ENCODE data around the gene MICA.
"Not testable (repeated sequence)": the region's sequence is repeated elsewhere in the genome, so short reads cannot be mapped to it uniquely, and the experiment has no call there.

MICA gene

DNA sequence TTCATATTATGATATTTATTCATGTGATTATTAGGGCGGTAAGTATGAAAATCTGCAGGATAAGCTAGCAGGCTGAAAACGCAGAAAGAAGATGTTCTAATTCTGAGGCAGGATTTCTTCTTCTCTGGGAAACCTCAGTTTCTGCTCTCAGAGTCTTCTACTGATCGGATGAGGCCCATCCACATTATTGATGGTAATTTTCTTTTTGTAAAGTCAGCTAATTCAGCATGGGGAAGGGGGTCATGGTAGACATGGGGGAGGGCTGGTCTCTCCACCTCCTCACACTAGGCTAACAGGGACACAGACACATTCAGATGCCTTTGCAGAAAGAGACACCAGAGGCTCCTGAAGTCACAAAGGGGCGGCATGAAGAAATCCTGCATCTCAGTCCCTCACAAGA is 21.7 kb upstream of the MICA start:
- FAIRE-seq (no peak), DNase-seq (ENCODE audit: low spot score) (no peak)

DNA sequence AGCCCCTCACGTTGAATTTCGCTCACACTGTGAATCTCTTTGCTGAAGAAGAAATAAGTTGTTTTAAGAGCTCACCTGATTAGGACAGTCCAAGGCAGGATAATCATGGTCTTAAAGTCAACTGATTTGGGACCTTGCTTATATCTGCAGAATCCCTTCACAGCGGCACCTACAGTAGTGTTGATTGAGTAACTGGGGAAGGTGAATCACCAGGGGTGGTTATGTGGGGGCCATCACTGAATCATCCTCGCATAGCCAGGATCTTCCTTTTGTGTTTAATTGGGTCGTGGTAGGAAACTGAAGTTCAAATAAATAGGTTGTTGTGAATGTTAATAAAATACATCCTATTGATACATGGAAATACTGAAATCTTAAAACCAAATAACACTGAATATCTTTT is 20.2 kb upstream of the MICA start:
- DNase-seq (ENCODE audit: low spot score) (peak; percentile 58), FAIRE-seq (no peak)

GRCh38 chr6:31385041-31385440 is 18.4 kb upstream of the MICA start:
- FAIRE-seq (no peak), DNase-seq (ENCODE audit: low spot score) (no peak)

DNA sequence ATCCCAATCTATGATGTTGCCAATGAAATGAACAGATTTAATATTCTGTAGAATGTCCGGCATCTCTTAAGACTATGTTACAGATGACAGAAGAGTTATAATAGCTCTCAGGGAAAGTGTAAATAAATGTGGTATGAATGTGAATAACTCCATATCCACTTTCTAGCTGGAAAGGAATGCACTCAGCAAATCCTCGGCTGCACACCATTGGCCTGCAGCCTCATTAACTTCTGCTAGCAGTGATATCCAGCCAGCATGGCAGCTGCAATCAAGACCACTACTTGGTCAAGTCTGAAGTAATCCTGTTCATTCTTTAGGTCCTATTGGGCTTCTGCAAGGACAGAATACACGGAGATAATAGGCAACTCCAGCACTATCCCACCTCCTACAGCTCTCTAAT is 17.3 kb upstream of the MICA start:
- FAIRE-seq (no peak), DNase-seq (ENCODE audit: low spot score) (no peak)

- no peak for DNase-seq (ENCODE audit: low spot score)
- no peak for FAIRE-seq
Measured at GRCh38 chr6:31386977-31387376, 16.4 kb upstream of the MICA start.

DNA sequence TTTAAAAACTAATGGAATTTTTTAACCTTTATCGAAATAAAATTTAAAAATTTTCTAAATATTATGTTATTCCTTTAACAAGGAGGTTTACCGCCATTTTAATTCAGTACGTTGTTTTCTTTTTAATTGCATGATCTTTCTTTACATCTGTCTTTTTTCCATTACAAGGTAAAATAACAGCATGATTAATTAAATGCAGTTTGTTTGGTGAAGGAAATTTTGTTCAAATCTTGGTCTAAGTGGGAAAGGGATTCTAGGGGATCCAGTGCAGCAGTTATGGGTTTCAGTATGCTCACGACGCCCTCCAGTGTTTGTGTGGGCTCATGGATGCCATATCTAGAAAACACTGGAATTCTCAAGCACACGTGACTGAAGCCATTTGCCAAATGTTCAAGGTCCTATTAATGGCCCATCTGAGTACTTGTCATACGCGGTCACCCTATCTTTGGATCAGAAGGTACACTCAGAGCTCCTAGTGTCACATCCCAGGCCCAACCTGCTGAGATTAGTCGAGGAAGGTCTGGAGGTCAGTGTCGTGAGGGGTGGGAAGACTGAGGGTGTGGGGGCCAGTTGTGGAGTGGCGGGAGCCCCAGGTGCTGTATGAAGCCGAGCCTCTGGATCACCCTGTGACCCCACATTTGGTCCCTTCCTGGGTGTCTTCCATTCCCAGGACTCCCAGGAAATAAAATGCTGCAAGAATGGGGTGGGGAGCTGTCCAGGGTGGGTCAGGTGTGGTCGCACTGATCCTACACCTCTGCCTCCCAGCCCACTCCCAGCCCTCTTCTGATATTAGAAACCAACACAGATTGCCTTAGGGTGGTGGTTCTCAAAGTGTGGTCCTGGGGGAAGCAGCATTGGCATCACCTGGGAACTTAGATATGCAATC is 14.2 kb upstream of the MICA start:
- FAIRE-seq = peak; percentile 5

DNA sequence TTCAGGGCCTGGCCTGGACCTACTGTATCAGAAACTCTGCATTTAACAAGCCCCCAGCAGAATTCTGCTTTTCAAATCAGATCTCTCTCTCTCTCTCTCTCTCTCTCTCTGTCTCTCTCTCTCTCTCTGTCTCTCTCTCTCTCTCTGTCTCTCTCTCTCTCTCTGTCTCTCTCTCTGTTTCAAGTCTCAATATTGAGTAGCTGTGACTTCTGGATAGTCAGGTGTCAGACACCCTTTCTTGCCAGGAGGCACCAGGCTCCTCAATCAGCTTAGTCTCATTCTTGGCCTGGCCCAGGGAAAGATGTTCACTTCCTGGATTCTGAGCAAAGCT is 13.6 kb upstream of the MICA start:
- not testable (repeated sequence) for FAIRE-seq; DNase-seq (ENCODE audit: low spot score)

More for the DNA sequence above, 14.2 kb upstream of the MICA start:
- not testable (repeated sequence) for DNase-seq (ENCODE audit: low spot score)

GRCh38 chr6:31393932-31394331 is 9.5 kb upstream of the MICA start:
- DNase-seq (ENCODE audit: low spot score) = no peak
- no peak for FAIRE-seq

DNA sequence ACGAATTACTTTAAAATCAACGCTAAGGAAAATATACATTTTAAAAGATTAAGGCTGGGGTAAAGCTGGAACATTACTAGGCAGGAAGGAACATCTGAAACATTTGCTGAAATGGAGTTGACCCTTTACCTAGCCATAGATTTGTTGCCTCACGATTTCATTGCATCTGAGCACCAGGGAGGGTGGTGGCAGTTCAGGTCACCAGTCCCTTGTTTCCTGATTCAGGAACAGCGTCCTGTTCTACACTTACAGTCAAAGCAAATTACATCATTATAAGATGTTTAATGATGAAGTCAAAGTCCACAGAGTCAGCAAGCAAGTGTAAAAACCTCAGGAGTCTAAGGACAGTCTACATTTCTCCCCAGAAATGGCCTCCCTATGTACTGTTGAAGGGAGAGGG is 9.0 kb upstream of the MICA start:
- no peak for FAIRE-seq
- DNase-seq (ENCODE audit: low spot score) = no peak

DNA sequence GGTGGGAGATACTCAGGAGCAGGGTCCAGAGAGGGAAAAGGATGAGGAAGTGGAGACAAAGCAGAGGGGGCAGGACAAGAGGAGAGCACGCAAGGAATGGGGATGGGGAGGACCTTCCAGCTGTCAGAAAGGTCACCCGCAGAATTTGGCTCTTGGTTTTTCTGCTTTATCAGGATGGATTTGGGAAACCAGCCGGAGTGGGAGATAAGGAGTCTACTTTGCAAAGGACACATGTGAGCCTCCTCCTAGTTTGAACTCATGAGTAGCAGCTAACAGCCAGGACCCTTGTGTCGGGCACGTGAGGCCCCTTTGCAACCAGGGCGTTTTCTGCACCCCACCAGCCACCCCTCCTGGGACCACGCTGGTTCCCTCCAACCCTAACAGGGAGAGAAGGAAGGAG is 7.6 kb upstream of the MICA start:
- DNase-seq (ENCODE audit: low spot score) (no peak), FAIRE-seq (no peak)

DNA sequence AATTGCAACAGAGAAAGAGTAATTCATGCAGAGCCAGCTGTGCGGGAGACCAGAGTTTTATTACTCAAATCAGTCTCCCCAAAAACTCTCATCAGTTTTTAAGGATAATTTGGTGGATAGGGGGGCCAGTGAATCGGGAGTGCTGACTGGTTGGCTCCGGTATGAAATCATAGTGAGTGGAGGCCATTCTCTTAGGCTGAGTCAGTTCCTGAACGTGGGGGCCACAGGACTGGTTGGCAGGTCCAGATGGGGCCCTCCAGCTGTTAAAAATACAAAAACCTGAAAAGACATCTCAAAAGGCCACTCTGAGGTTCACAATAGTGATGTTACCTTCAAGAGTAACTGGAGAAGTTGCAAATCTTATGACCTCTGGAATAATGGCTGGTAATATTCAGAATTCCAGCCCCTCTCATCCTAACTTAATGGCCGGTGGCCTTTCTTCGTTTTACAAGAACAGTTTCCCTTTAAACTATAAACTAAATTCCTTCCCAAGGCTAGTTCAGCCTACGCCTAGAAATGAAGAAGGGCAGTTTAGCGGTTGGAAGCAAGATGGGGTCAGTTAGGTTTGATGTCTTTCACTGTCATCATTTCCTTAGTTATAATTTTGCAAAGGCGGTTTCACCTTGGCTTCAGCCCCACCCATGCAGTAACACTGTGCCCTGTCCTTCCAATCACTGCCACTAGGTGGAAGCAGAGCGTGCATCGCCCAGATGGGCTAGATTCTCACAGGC is 6.8 kb upstream of the MICA start:
- peak; percentile 83 for FAIRE-seq

DNA sequence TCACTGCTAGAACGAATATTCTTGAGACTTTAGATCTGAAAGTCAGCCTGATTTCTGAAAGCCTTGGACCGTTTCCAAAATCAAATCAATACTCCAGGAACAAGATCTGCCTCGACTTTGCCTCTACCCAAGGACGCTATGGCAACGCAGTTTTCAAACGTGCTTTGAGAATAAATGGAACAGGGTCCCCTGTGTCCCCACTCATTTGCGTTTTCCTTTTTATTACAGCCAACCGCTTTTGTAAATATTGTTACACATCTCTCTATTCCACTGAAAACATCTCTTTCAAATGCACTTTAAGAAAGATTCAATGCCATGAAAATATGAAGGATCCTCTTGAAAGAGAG is 6.3 kb upstream of the MICA start:
- FAIRE-seq; DNase-seq (ENCODE audit: low spot score): not testable (repeated sequence)

More for the DNA sequence above, 6.8 kb upstream of the MICA start:
- peak; percentile 62 for DNase-seq (ENCODE audit: low spot score)

- DNase-seq (ENCODE audit: low spot score) (no peak), FAIRE-seq (no peak)
Measured at GRCh38 chr6:31397901-31398525, 5.4 kb upstream of the MICA start.

DNA sequence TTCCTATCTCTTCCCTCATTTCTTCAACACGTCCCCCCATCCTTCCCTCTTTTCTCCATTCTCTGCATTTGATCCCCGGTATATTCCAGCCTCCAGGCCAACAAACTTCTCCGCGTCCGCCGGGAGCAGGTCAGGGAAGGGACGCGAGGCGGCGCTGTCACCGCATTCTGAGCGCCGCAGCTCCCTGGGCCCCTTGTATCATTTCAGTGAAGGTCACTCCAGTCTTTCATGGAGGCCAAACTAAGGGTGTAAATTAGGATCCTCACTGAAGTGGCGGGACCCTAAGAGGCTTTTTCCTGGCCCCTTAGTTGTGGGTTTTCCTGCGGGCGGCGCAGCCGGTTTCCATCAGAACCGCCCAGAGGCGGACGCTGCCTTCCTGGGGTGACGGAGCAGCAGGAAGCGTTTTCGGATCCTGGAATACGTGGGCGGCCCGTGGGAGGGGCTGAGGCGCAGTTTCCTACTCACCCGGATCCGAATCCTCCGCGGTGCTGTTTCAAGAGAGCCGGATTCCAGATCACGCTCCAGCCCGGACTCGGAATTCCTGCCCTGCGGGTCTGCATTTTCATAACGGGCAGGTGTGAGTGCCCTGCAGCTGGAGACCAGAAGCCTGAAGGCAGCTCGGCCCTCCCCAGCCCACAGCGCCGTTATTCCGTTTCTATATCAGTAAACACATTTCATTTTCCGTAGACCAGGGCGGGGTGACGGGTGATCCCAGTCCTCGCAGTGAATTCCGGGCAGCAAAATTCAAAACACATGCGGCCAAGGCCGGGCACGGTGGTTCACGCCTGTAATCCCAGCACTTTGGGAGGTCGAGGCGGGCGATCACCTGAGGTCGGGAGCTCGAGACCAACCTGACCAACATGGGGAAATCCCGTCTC is 3.6 kb upstream of the MICA start:
- DNase-seq (ENCODE audit: low spot score) = peak; percentile 76
- FAIRE-seq = no peak

DNA sequence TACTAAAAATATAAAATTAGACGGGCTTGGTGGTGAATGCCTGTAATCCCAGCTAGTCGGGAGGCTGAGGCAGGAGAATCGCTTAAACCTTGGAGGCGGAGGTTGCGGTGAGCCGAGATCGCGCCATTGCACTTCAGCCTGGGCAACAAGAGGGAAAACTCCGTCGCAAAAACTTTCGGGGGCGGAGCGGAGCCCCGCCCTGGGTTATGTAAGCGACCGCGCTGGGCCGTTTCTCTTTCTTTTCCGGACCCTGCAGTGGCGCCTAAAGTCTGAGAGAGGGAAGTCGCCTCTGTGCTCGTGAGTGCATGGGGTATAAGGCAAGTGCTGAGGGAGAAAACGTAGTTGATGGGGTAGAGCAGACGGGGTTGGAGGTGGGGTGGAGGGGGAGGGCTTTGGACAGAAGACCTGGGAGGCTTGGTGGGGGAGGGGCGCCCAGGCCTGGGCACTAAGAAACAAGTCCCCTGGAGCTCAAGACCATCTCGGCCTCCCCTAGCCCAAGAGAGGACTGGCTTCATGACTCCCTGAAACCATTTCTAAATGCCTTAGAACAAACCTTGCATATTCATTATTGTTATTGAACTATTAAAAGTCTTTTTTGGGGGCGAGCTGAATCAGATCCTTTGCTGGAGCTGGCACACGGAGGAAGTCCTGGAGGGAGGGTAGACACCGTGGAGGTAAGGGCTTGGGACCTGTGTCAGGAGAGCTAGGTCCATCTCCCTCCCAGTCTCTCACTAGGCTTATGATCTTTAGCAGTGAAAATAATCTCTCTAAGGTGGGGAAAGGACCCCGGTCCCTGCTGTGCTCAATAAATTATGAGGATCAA is 2.7 kb upstream of the MICA start:
- FAIRE-seq (no peak), DNase-seq (ENCODE audit: low spot score) (peak; percentile 35)

DNA sequence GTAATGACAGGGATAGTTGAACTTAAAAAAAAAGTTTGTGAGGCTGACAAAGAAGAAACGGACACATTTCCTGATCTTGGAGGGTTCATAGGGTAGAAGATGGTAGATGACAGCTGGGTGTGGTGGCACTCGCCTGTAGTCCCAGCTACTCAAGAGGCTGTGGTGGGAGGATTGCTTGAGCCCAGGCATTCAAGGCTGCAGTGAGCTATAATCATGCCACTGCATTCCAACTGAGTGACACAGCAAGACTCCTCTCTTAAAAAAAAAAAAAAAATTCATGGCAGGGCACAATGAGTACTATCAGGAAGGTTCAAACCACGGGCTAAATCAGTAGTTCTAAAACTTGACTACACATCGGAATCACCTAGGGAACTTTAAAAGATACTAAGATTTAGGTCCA is 2.0 kb upstream of the MICA start:
- peak; percentile 22 for DNase-seq (ENCODE audit: low spot score)
- FAIRE-seq = no peak

GRCh38 chr6:31402324-31403282 is 792 bp upstream of the MICA start:
- no peak for DNase-seq (ENCODE audit: low spot score)
- no peak for FAIRE-seq

DNA sequence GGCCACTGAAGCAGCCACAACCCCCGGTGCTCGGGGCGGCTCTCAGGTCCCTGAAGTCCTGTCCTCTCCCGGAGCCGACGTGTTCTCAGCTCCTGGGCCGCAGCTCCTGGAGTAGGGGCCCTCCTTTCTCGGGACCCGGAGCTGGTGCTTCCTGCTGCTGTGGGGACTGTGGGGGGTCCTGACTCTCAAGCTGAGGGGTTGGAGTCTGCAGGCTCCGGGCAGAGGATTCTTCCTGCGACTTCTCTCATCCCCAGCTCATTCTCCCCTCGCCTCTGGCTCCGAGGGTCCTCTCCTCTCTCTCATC is 618 bp downstream of the MICA start:
- DNase-seq (ENCODE audit: low spot score); FAIRE-seq: not testable (repeated sequence)

- no peak for DNase-seq (ENCODE audit: low spot score)
- FAIRE-seq = no peak
Measured at GRCh38 chr6:31405996-31406395, 2.6 kb downstream of the MICA start.

DNA sequence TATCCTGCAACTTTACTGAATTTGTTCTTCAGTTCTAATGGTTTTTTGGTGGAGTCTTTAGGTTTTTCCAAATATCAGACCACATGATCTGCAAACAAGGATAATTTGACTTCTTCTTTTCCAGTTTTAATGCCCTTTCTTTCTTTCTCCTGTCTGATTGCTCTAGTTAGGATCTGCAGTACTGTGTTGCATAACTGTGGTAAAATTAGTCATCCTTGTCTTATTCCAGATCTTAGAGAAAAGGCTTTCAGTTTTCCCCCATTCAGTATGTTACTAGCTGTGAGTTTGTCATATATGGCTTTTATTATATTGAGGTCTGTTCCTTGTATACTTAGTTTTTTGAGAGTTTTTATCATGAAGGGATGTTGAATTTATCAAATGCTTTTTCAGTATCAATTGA is 4.3 kb downstream of the MICA start:
- no peak for FAIRE-seq
- DNase-seq (ENCODE audit: low spot score) = no peak

All from urothelium cell line (cell line).